Measurements from ENCODE around the gene QRICH1.

Gene QRICH1

GRCh38 chr3:49093853-49094767, at the start of gene QRICH1:
Gene QRICH1, minus strand, starts transcription at chr3:49094071. Its CDS starts 17,054 bp downstream, at chr3:49077017.
- in situ Hi-C loops (cut with HindIII; ENCODE audit: low sequenced_read_pairs), result no loop called here

GRCh38 chr3:49140080-49140479, 46.2 kb upstream of the QRICH1 start:
- in situ Hi-C loops (cut with HindIII; ENCODE audit: low sequenced_read_pairs), result no loop called here

GRCh38 chr3:49135499-49135898, 41.6 kb upstream of the QRICH1 start:
- in situ Hi-C loops (cut with HindIII; ENCODE audit: low sequenced_read_pairs), result no loop called here

- in situ Hi-C loops (cut with HindIII; ENCODE audit: low sequenced_read_pairs), result no loop called here
Measured at GRCh38 chr3:49134471-49135265, 40.8 kb upstream of the QRICH1 start.

GRCh38 chr3:49133226-49133951, 39.5 kb upstream of the QRICH1 start:
- in situ Hi-C loops (cut with HindIII; ENCODE audit: low sequenced_read_pairs), result no loop called here

GRCh38 chr3:49132437-49133225, 38.8 kb upstream of the QRICH1 start, which contains the start of gene LAMB2:
Gene LAMB2, minus strand, starts transcription at chr3:49133050. Its CDS starts 183 bp downstream, at chr3:49132867.
- in situ Hi-C loops (cut with HindIII; ENCODE audit: low sequenced_read_pairs), result no loop called here

GRCh38 chr3:49132073-49132436, 38.2 kb upstream of the QRICH1 start:
- in situ Hi-C loops (cut with HindIII; ENCODE audit: low sequenced_read_pairs), result no loop called here

GRCh38 chr3:49131576-49131975, 37.7 kb upstream of the QRICH1 start:
- in situ Hi-C loops (cut with HindIII; ENCODE audit: low sequenced_read_pairs), result no loop called here

GRCh38 chr3:49131040-49131439, 37.2 kb upstream of the QRICH1 start:
- in situ Hi-C loops (cut with HindIII; ENCODE audit: low sequenced_read_pairs), result no loop called here

GRCh38 chr3:49124991-49125670, 31.3 kb upstream of the QRICH1 start:
- in situ Hi-C loops (cut with HindIII; ENCODE audit: low sequenced_read_pairs), result no loop called here

GRCh38 chr3:49124203-49124602, 30.3 kb upstream of the QRICH1 start:
- in situ Hi-C loops (cut with HindIII; ENCODE audit: low sequenced_read_pairs), result no loop called here

GRCh38 chr3:49123687-49124086, 29.8 kb upstream of the QRICH1 start:
- in situ Hi-C loops (cut with HindIII; ENCODE audit: low sequenced_read_pairs), result no loop called here

- in situ Hi-C loops (cut with HindIII; ENCODE audit: low sequenced_read_pairs), result no loop called here
Measured at GRCh38 chr3:49122886-49123545, 29.1 kb upstream of the QRICH1 start.

- in situ Hi-C loops (cut with HindIII; ENCODE audit: low sequenced_read_pairs), result no loop called here
Measured at GRCh38 chr3:49122451-49122850, 28.6 kb upstream of the QRICH1 start.

- in situ Hi-C loops (cut with HindIII; ENCODE audit: low sequenced_read_pairs), result no loop called here
Measured at GRCh38 chr3:49122022-49122421, 28.2 kb upstream of the QRICH1 start.

GRCh38 chr3:49121132-49121736, 27.4 kb upstream of the QRICH1 start:
- in situ Hi-C loops (cut with HindIII; ENCODE audit: low sequenced_read_pairs), result no loop called here

GRCh38 chr3:49120438-49121131, 26.7 kb upstream of the QRICH1 start, which contains the start of gene USP19:
Gene USP19, minus strand, starts transcription at chr3:49120823. Its CDS starts 1,678 bp downstream, at chr3:49119145.
- in situ Hi-C loops (cut with HindIII; ENCODE audit: low sequenced_read_pairs), result no loop called here

- in situ Hi-C loops (cut with HindIII; ENCODE audit: low sequenced_read_pairs), result no loop called here
Measured at GRCh38 chr3:49120096-49120437, 26.2 kb upstream of the QRICH1 start.

Measured in DLD1 (cell line).